GM12872 (cell line): Measurements from ENCODE around the gene NAA25.

Source experiments
- CTCF ChIP-seq: IDR thresholded peaks from 3 replicates; pipeline ENCODE4 v1.5.1; 2011; ENCODE audit warnings: low read depth, mild to moderate bottlenecking, low read length, moderate library complexity; ENCODE audit not compliant: insufficient read depth

Gene NAA25

DNA sequence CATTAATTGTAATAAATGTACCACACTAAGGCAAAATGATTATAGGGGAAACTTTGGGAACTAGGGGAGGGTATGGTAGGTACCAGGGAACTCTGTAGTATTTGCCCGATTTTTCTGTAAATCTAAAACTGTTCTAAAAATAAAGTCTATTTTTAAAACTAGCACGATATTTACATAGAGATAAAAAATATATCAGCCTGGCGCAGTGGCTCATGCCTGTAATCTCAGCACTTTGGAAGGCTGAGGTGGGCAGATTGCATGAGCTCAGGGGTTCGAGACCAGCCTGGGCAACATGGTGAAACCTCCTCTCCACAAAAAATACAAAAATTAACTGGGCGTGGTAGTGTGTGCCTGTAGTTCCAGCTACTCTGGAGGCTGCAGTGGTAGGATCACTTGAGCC, 128.0 kb downstream of the NAA25 start:
- no peak for TF ChIP-seq CTCF

DNA sequence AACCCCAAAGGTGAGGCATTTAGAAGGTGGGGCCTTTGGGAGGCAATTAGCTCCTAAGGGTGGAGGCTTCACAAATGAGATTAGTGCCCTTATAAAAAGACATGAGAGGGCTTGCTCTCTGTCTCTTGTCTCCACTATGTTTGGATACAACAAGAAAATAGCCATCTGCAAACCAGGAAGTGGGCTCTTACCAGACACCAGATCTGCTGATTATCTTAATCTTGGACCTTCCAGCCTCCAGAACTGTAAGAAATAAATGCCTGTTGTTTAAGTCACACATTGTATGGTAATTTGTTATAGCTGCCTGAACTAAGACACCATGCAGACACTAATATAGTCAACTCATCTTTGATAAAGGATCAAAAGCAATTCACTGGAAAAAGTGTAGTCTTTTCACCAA, 130.0 kb downstream of the NAA25 start:
- no peak for TF ChIP-seq CTCF

DNA sequence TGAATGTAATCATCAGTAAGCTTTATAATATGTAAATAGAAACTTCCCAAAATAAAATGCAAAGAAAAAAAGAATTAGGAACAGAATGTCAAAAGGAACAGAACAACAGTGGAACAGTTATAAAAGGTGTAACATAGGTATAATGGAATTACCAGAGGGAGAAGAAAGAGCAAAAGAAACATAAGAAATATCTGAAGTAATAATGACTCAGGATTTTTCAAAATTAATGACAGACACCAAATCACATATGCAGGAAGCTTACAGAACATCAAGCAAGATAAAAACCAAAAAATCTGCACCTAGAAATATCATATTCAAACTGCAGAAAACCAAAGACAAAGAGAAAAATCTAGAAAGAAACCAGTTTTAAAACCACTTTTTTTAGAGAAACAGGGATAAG, 131.7 kb downstream of the NAA25 start:
- no peak for TF ChIP-seq CTCF
